ENCODE results near the gene ZSCAN25.
A peak's percentile ranks its signal among the peaks of the same experiment; 100 is the strongest.
"Not testable (repeated sequence)": the region's sequence is repeated elsewhere in the genome, so short reads cannot be mapped to it uniquely, and the experiment has no call there.

ZSCAN25 gene

GRCh38 chr7:99617192-99617781 lies 541 bp downstream of the ZSCAN25 start:
- DNase-seq (ENCODE audit: low spot score), result no peak

- DNase-seq (ENCODE audit: low spot score), result peak; percentile 25
These were observed 2.0 kb downstream of the ZSCAN25 start for GRCh38 chr7:99618726-99619125.

- DNase-seq (ENCODE audit: low spot score), result peak; percentile 37
These were observed 2.9 kb downstream of the ZSCAN25 start for GRCh38 chr7:99619571-99620130.

- DNase-seq (ENCODE audit: low spot score), result peak; percentile 24
These were observed 4.5 kb downstream of the ZSCAN25 start for GRCh38 chr7:99621271-99621670.

- DNase-seq (ENCODE audit: low spot score), result peak; percentile 11
These were observed 5.8 kb downstream of the ZSCAN25 start for GRCh38 chr7:99622596-99622995.

GRCh38 chr7:99623091-99623693 lies 6.4 kb downstream of the ZSCAN25 start:
- DNase-seq (ENCODE audit: low spot score), result peak; percentile 9

GRCh38 chr7:99623702-99624447 lies 7.1 kb downstream of the ZSCAN25 start:
- DNase-seq (ENCODE audit: low spot score), result peak; percentile 14

- peak; percentile 21 for DNase-seq (ENCODE audit: low spot score)
These were observed 7.7 kb downstream of the ZSCAN25 start for GRCh38 chr7:99624484-99624883.

GRCh38 chr7:99625321-99625720 lies 8.6 kb downstream of the ZSCAN25 start:
- DNase-seq (ENCODE audit: low spot score), result peak; percentile 11

GRCh38 chr7:99625961-99626360 lies 9.2 kb downstream of the ZSCAN25 start:
- DNase-seq (ENCODE audit: low spot score), result no peak

GRCh38 chr7:99626661-99627060 lies 9.9 kb downstream of the ZSCAN25 start:
- DNase-seq (ENCODE audit: low spot score), result no peak

- no peak for DNase-seq (ENCODE audit: low spot score)
These were observed 10.8 kb downstream of the ZSCAN25 start for GRCh38 chr7:99627513-99627912.

- no peak for DNase-seq (ENCODE audit: low spot score)
These were observed 12.0 kb downstream of the ZSCAN25 start for GRCh38 chr7:99628471-99629465.

- DNase-seq (ENCODE audit: low spot score), result no peak
These were observed 12.9 kb downstream of the ZSCAN25 start for GRCh38 chr7:99629643-99630042.

- no peak for DNase-seq (ENCODE audit: low spot score)
These were observed 14.8 kb downstream of the ZSCAN25 start for GRCh38 chr7:99631295-99632109.

GRCh38 chr7:99637414-99637813 lies 20.7 kb downstream of the ZSCAN25 start:
- not testable (repeated sequence) for DNase-seq (ENCODE audit: low spot score)

GRCh38 chr7:99638731-99639130 lies 22.0 kb downstream of the ZSCAN25 start:
- DNase-seq (ENCODE audit: low spot score), result no peak

GRCh38 chr7:99639267-99639666 lies 22.5 kb downstream of the ZSCAN25 start:
- no peak for DNase-seq (ENCODE audit: low spot score)

GRCh38 chr7:99642027-99642426 lies 25.3 kb downstream of the ZSCAN25 start:
- DNase-seq (ENCODE audit: low spot score), result no peak

GRCh38 chr7:99643464-99643863 lies 26.7 kb downstream of the ZSCAN25 start:
- DNase-seq (ENCODE audit: low spot score), result no peak

- no peak for DNase-seq (ENCODE audit: low spot score)
These were observed 27.7 kb downstream of the ZSCAN25 start for GRCh38 chr7:99644431-99644830.

Measured in ecto neural progenitor cell (in vitro differentiated cells).